K562 (cell line): Measurements from ENCODE around the gene ZDHHC5. TPM values are rescaled to one million over a fixed set of nuclear protein-coding genes. Genes with fewer than 3 reads are reported as not detected.
A peak's percentile ranks its signal among the peaks of the same experiment; 100 is the strongest.

Source experiments
- CREBBP ChIP-seq: IDR thresholded peaks from one replicate; pipeline ENCODE4 v1.6.1; 2012; ENCODE audit warnings: low read depth, mild to moderate bottlenecking, control low read depth, inconsistent platforms, low read length
- ESRRB ChIP-seq: fragments of 250-450 bp; sonication (Bioruptor Pico); IDR thresholded peaks from 2 replicates; pipeline ENCODE4 v1.5.0; 2020; ENCODE audit warnings: mild to moderate bottlenecking, moderate library complexity, borderline replicate concordance
- FOXP1 ChIP-seq: sonication (generic); formaldehyde crosslinking; IDR thresholded peaks from 2 replicates; pipeline ENCODE4 v1.8.0; 2022; ENCODE audit warnings: mild to moderate bottlenecking, missing genetic modification reagents
- NFATC3 ChIP-seq: fragments of 450-650 bp; IDR thresholded peaks from 2 replicates; pipeline ENCODE4 v1.6.1; 2017; ENCODE audit warnings: mild to moderate bottlenecking
- NFIC ChIP-seq: fragments of 450-650 bp; IDR thresholded peaks from 2 replicates; pipeline ENCODE4 v1.6.1; 2017; ENCODE audit warnings: mild to moderate bottlenecking, inconsistent platforms
- POU5F1 ChIP-seq: fragments of 150-350 bp; IDR thresholded peaks from 2 replicates; pipeline ENCODE4 v1.6.1; 2014; ENCODE audit warnings: borderline replicate concordance, low read length, low read depth, mild to moderate bottlenecking; ENCODE audit not compliant: partially characterized antibody
- SREBF2 ChIP-seq: sonication (generic); formaldehyde crosslinking; IDR thresholded peaks from 2 replicates; pipeline ENCODE4 v1.4.0; 2020; ENCODE audit warnings: mild to moderate bottlenecking, missing genetic modification reagents
- ZBED1 ChIP-seq: IDR thresholded peaks from 2 replicates; pipeline ENCODE4 v1.6.1; 2014
- ZNF263 ChIP-seq: sonication (generic); formaldehyde crosslinking; IDR thresholded peaks from 2 replicates; pipeline ENCODE4 v1.8.0; 2022; ENCODE audit warnings: mild to moderate bottlenecking, missing genetic modification reagents, borderline replicate concordance
- polyA plus RNA-seq, 8 experiments: library from polyadenylated mRNA; depleted of rRNA in 4 of 8; stranded (reverse) in 5 of 8; unstranded in 3 of 8; fragments of >200 nt; fragmentation: Nextera tagmentation in 2 of 8; fragmentation: Illumina TruSeq in 1 of 8; extraction: Ambion mirVana in 2 of 8; extraction: Trizol in 1 of 8; gene quantifications; 2 replicates each; pipeline versions ENCODE4 v1.2.1 to v1.2.3, GENCODE V29; 2011 to 2014; ENCODE audit warnings: inconsistent platforms in 1 of 8, missing spikeins in 1 of 8
- total RNA-seq, 7 experiments: library from RNA; depleted of rRNA in 6 of 7; stranded (reverse); fragments of >200 nt in 6 of 7; fragmentation: Illumina TruSeq in 2 of 7; extraction: Trizol in 2 of 7; gene quantifications; 2 replicates each; pipeline versions ENCODE4 v1.2.1 to v1.2.3, GENCODE V29; 2011 to 2021; ENCODE audit warnings: low replicate concordance in 1 of 7
- TF ChIP-seq, protein P1 (sequence below): fragments of 250-450 bp; sonication (Bioruptor Pico); IDR thresholded peaks from 2 replicates; pipeline ENCODE4 v1.5.0; 2021; ENCODE audit warnings: mild to moderate bottlenecking, borderline replicate concordance
- TF ChIP-seq, protein P2 (sequence below): fragments of 450-650 bp; formaldehyde crosslinking; IDR thresholded peaks from 2 replicates; pipeline ENCODE4 v1.4.0; 2022; ENCODE audit warnings: missing genetic modification characterization
- TF ChIP-seq, protein P3 (sequence below): fragments of 450-650 bp; formaldehyde crosslinking; IDR thresholded peaks from 2 replicates; pipeline ENCODE4 v1.4.0; 2020; ENCODE audit warnings: mild to moderate bottlenecking, mixed read lengths
- TF ChIP-seq, protein P4 (sequence below): sonication (generic); formaldehyde crosslinking; IDR thresholded peaks from 2 replicates; pipeline ENCODE4 v1.8.0; 2022; ENCODE audit warnings: mild to moderate bottlenecking, low read depth, missing genetic modification reagents

The ZDHHC5 gene
- total and polyA plus RNA-seq, 9 of the 15 experiments (the other 6 are each of a cell fraction or from before 2014, with no cell fraction given), result 3.8 to 64.2 (median 35.9) TPM

DNA sequence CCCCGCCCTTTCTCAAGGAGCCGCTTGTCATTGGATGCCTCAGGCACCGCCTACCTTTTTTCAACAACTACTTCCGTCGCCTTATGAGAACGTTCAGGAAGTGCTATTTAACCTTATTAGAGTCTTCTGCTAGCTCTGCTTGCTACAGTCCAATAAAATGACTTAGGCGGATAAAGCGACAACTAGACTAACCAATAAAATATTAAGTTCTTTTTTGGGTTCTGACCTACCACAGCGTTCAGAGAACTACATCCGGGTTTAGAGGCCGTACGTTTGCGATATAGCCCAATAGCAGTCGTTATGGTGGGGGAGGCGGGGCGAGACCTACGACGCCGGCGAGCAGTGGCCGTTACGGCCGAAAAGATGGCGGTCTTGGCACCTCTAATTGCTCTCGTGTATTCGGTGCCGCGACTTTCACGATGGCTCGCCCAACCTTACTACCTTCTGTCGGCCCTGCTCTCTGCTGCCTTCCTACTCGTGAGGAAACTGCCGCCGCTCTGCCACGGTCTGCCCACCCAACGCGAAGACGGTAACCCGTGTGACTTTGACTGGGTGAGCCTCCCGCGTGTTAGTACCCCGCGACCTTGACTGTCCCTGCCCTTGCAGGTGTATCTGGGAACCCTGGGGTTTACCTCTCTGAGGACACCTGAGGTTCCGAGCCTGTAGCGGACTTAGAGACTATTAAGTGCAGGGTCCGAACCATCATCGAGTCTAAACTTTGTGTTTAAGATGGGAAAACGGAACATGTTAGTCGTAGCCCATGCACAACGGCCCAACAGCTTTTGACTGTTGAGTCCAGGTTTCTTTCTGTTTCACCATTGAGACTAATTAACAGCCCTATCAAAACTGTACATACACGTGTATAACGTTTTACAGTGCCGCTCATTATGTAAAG lies 44.6 kb downstream of the ZDHHC5 start, which contains the start of gene TMX2 (continued):
- TF ChIP-seq, protein P1, sequence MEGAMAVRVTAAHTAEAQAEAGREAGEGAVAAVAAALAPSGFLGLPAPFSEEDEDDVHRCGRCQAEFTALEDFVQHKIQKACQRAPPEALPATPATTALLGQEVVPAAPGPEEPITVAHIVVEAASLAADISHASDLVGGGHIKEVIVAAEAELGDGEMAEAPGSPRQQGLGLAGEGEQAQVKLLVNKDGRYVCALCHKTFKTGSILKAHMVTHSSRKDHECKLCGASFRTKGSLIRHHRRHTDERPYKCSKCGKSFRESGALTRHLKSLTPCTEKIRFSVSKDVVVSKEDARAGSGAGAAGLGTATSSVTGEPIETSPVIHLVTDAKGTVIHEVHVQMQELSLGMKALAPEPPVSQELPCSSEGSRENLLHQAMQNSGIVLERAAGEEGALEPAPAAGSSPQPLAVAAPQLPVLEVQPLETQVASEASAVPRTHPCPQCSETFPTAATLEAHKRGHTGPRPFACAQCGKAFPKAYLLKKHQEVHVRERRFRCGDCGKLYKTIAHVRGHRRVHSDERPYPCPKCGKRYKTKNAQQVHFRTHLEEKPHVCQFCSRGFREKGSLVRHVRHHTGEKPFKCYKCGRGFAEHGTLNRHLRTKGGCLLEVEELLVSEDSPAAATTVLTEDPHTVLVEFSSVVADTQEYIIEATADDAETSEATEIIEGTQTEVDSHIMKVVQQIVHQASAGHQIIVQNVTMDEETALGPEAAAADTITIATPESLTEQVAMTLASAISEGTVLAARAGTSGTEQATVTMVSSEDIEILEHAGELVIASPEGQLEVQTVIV (CRISPR knock-in tag), result no peak
- peak; percentile 48; the same call in 1 of the 2 replicates for TF ChIP-seq NFIC
- no peak for TF ChIP-seq CREBBP
- no peak for TF ChIP-seq ZBED1
- TF ChIP-seq POU5F1, result no peak
- TF ChIP-seq, protein P2, sequence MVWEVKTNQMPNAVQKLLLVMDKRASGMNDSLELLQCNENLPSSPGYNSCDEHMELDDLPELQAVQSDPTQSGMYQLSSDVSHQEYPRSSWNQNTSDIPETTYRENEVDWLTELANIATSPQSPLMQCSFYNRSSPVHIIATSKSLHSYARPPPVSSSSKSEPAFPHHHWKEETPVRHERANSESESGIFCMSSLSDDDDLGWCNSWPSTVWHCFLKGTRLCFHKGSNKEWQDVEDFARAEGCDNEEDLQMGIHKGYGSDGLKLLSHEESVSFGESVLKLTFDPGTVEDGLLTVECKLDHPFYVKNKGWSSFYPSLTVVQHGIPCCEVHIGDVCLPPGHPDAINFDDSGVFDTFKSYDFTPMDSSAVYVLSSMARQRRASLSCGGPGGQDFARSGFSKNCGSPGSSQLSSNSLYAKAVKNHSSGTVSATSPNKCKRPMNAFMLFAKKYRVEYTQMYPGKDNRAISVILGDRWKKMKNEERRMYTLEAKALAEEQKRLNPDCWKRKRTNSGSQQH (CRISPR knock-in tag), result peak; percentile 62; the same call in 1 of the 2 replicates
- 0 out of 2 replicates have a peak, but pooled peaks have one; percentile 56 for TF ChIP-seq SREBF2
- no peak; the same call in 1 of the 2 replicates for TF ChIP-seq FOXP1 (CRISPR knock-in tag)
- TF ChIP-seq, protein P3, sequence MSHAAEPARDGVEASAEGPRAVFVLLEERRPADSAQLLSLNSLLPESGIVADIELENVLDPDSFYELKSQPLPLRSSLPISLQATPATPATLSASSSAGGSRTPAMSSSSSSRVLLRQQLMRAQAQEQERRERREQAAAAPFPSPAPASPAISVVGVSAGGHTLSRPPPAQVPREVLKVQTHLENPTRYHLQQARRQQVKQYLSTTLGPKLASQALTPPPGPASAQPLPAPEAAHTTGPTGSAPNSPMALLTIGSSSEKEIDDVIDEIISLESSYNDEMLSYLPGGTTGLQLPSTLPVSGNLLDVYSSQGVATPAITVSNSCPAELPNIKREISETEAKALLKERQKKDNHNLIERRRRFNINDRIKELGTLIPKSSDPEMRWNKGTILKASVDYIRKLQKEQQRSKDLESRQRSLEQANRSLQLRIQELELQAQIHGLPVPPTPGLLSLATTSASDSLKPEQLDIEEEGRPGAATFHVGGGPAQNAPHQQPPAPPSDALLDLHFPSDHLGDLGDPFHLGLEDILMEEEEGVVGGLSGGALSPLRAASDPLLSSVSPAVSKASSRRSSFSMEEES (CRISPR knock-in tag), result no peak
- TF ChIP-seq, protein P4, sequence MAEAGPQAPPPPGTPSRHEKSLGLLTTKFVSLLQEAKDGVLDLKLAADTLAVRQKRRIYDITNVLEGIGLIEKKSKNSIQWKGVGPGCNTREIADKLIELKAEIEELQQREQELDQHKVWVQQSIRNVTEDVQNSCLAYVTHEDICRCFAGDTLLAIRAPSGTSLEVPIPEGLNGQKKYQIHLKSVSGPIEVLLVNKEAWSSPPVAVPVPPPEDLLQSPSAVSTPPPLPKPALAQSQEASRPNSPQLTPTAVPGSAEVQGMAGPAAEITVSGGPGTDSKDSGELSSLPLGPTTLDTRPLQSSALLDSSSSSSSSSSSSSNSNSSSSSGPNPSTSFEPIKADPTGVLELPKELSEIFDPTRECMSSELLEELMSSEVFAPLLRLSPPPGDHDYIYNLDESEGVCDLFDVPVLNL (CRISPR knock-in tag), result peak; percentile 81
- no peak for TF ChIP-seq NFATC3
- TF ChIP-seq ESRRB, result no peak
- TF ChIP-seq ZNF263 (CRISPR knock-in tag), result no peak
